HG03460 (cell line): ENCODE results near the gene RTEL1.

Experiments used
- ATAC-seq: cut with Tn5 transposase; IDR thresholded peaks from one replicate; pipeline ENCODE4 v1.9.1; 2021; ENCODE audit not compliant: unreplicated experiment

Gene RTEL1

GRCh38 chr20:63687419-63688178 is 29.5 kb downstream of the RTEL1 start:
- ATAC-seq: no peak

GRCh38 chr20:63688228-63689045 is 30.3 kb downstream of the RTEL1 start:
- no peak for ATAC-seq

GRCh38 chr20:63689046-63690002 is 31.2 kb downstream of the RTEL1 start:
- no peak for ATAC-seq

GRCh38 chr20:63690003-63690897 is 32.1 kb downstream of the RTEL1 start:
- ATAC-seq: no peak

GRCh38 chr20:63690898-63691710 is 33.0 kb downstream of the RTEL1 start:
- no peak for ATAC-seq

- no peak for ATAC-seq
Observed at GRCh38 chr20:63691711-63692435, 33.8 kb downstream of the RTEL1 start.

GRCh38 chr20:63692436-63693082 is 34.4 kb downstream of the RTEL1 start:
- ATAC-seq: no peak

- ATAC-seq: no peak
Observed at GRCh38 chr20:63693083-63693732, 35.1 kb downstream of the RTEL1 start.

GRCh38 chr20:63693733-63694583 is 35.8 kb downstream of the RTEL1 start:
- no peak for ATAC-seq

- ATAC-seq: no peak
Observed at GRCh38 chr20:63694584-63695423, 36.7 kb downstream of the RTEL1 start.

- no peak for ATAC-seq
Observed at GRCh38 chr20:63695424-63696305, 37.6 kb downstream of the RTEL1 start.

GRCh38 chr20:63696306-63696627 is 38.2 kb downstream of the RTEL1 start:
- ATAC-seq: no peak

- ATAC-seq: no peak
Observed at GRCh38 chr20:63696628-63697356, 38.7 kb downstream of the RTEL1 start, which contains the start of gene TNFRSF6B. Gene TNFRSF6B, plus strand, starts transcription at chr20:63696652. Its CDS starts 116 bp downstream, at chr20:63696768.

- no peak for ATAC-seq
Observed at GRCh38 chr20:63697357-63697867, 39.3 kb downstream of the RTEL1 start.
